SU-DHL-6 (cell line): ENCODE results near the gene SLC4A1.

ENCODE experiments used
- EZH2phosphoT487 ChIP-seq: fragments of 200-600 bp; sonication (generic), shearing (Covaris generic); conservative IDR thresholded peaks from 2 replicates; pipeline ENCODE4 v1.6.1; 2018; ENCODE audit warnings: mild to moderate bottlenecking, antibody characterized with exemption, low read length, moderate library complexity, mixed read lengths
- TF ChIP-seq, protein P1 (sequence below): fragments of 200-600 bp; sonication (generic); IDR thresholded peaks from one replicate; pipeline ENCODE4 v1.5.1; 2017; ENCODE audit warnings: antibody characterized with exemption, mild to moderate bottlenecking, low read length, moderate library complexity; ENCODE audit not compliant: insufficient read depth, poor library complexity, severe bottlenecking

GRCh38 chr17:44269535-44270240 lies 1.8 kb upstream of the SLC4A1 start:
- TF ChIP-seq, protein P1, sequence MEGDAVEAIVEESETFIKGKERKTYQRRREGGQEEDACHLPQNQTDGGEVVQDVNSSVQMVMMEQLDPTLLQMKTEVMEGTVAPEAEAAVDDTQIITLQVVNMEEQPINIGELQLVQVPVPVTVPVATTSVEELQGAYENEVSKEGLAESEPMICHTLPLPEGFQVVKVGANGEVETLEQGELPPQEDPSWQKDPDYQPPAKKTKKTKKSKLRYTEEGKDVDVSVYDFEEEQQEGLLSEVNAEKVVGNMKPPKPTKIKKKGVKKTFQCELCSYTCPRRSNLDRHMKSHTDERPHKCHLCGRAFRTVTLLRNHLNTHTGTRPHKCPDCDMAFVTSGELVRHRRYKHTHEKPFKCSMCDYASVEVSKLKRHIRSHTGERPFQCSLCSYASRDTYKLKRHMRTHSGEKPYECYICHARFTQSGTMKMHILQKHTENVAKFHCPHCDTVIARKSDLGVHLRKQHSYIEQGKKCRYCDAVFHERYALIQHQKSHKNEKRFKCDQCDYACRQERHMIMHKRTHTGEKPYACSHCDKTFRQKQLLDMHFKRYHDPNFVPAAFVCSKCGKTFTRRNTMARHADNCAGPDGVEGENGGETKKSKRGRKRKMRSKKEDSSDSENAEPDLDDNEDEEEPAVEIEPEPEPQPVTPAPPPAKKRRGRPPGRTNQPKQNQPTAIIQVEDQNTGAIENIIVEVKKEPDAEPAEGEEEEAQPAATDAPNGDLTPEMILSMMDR: no peak
- no peak for TF ChIP-seq EZH2phosphoT487
